Measurements from ENCODE around the gene SH2B2. TPM values are rescaled to one million over a fixed set of nuclear protein-coding genes. Genes with fewer than 3 reads are reported as not detected.
"Not testable (repeated sequence)": the region's sequence is repeated elsewhere in the genome, so short reads cannot be mapped to it uniquely, and the experiment has no call there.

Gene SH2B2
- total and polyA plus RNA-seq, 4 donors, result 0.65 to 1.4 (median 1.0) TPM; not detected in 1

DNA sequence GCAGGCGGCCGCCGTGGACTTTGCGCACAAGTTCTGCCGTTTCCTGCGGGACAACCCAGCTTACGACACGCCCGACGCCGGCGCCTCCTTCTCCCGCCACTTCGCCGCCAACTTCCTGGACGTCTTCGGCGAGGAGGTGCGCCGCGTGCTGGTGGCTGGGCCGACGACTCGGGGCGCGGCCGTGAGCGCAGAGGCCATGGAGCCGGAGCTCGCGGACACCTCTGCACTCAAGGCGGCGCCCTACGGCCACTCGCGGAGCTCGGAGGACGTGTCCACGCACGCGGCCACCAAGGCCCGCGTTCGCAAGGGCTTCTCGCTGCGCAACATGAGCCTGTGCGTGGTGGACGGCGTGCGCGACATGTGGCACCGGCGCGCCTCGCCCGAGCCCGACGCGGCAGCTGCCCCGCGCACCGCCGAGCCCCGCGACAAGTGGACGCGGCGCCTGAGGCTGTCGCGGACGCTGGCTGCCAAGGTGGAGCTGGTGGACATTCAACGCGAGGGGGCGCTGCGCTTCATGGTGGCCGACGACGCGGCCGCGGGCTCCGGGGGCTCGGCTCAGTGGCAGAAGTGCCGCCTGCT is 14.1 kb downstream of the SH2B2 start:
- Histone ChIP-seq H3K9me3 (ENCODE audit: control insufficient read depth in 4 of 4, low read length in 3 of 4) (no peaks in the 10 kb centered on the region), H3K4me1 (ENCODE audit: control insufficient read depth in 4 of 4, insufficient read depth in 4 of 4, low read length in 3 of 4) (peaks cover 0 to 6% (median 0%) of the 10 kb centered on the region in 4 donors), H3K4me3 (ENCODE audit: low read depth in 1 of 3, low read length in 3 of 3) (no peak overlapping the region), H3K27ac (ENCODE audit: low read depth in 1 of 2, low read length in 2 of 2) (no peak overlapping the region), H3K36me3 (ENCODE audit: control insufficient read depth in 4 of 4, insufficient read depth in 3 of 4, low read depth in 1 of 4, low read length in 3 of 4) (no peaks in the 10 kb centered on the region), H3K27me3 (ENCODE audit: control insufficient read depth in 4 of 4, insufficient read depth in 4 of 4, low read length in 3 of 4) (no peaks in the 10 kb centered on the region), H3K9ac (ENCODE audit: low read depth in 1 of 2, low read length in 2 of 2) (no peak overlapping the region)
- no peak for TF ChIP-seq FOXA1 (IDR thresholded peaks at IDR 0.05)
- no peak for TF ChIP-seq YY1 (IDR thresholded peaks at IDR 0.05)
- TF ChIP-seq, protein P1, sequence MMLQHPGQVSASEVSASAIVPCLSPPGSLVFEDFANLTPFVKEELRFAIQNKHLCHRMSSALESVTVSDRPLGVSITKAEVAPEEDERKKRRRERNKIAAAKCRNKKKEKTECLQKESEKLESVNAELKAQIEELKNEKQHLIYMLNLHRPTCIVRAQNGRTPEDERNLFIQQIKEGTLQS (IDR thresholded peaks at IDR 0.05), result no peak
- TF ChIP-seq, protein P2, sequence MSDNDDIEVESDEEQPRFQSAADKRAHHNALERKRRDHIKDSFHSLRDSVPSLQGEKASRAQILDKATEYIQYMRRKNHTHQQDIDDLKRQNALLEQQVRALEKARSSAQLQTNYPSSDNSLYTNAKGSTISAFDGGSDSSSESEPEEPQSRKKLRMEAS (IDR thresholded peaks at IDR 0.05), result no peak
- TF ChIP-seq, protein P3, sequence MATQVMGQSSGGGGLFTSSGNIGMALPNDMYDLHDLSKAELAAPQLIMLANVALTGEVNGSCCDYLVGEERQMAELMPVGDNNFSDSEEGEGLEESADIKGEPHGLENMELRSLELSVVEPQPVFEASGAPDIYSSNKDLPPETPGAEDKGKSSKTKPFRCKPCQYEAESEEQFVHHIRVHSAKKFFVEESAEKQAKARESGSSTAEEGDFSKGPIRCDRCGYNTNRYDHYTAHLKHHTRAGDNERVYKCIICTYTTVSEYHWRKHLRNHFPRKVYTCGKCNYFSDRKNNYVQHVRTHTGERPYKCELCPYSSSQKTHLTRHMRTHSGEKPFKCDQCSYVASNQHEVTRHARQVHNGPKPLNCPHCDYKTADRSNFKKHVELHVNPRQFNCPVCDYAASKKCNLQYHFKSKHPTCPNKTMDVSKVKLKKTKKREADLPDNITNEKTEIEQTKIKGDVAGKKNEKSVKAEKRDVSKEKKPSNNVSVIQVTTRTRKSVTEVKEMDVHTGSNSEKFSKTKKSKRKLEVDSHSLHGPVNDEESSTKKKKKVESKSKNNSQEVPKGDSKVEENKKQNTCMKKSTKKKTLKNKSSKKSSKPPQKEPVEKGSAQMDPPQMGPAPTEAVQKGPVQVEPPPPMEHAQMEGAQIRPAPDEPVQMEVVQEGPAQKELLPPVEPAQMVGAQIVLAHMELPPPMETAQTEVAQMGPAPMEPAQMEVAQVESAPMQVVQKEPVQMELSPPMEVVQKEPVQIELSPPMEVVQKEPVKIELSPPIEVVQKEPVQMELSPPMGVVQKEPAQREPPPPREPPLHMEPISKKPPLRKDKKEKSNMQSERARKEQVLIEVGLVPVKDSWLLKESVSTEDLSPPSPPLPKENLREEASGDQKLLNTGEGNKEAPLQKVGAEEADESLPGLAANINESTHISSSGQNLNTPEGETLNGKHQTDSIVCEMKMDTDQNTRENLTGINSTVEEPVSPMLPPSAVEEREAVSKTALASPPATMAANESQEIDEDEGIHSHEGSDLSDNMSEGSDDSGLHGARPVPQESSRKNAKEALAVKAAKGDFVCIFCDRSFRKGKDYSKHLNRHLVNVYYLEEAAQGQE (IDR thresholded peaks at IDR 0.05), result no peak
- no peak for TF ChIP-seq EGR1 (IDR thresholded peaks at IDR 0.05; ENCODE audit: low read depth in 2 of 2)
- no peak for TF ChIP-seq TAF1 (conservative IDR thresholded peaks at IDR 0.05)
- TF ChIP-seq GABPA (IDR thresholded peaks at IDR 0.05 in 1 of 2, conservative IDR thresholded peaks at IDR 0.05 in 1 of 2), result no peak
- TF ChIP-seq FOXA2 (IDR thresholded peaks at IDR 0.05), result no peak
- no peak for TF ChIP-seq JUND (IDR thresholded peaks at IDR 0.05)
- TF ChIP-seq RXRA (IDR thresholded peaks at IDR 0.05), result no peak
- TF ChIP-seq HNF4G (IDR thresholded peaks at IDR 0.05), result no peak
- TF ChIP-seq, protein P4, sequence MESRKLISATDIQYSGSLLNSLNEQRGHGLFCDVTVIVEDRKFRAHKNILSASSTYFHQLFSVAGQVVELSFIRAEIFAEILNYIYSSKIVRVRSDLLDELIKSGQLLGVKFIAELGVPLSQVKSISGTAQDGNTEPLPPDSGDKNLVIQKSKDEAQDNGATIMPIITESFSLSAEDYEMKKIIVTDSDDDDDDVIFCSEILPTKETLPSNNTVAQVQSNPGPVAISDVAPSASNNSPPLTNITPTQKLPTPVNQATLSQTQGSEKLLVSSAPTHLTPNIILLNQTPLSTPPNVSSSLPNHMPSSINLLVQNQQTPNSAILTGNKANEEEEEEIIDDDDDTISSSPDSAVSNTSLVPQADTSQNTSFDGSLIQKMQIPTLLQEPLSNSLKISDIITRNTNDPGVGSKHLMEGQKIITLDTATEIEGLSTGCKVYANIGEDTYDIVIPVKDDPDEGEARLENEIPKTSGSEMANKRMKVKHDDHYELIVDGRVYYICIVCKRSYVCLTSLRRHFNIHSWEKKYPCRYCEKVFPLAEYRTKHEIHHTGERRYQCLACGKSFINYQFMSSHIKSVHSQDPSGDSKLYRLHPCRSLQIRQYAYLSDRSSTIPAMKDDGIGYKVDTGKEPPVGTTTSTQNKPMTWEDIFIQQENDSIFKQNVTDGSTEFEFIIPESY (IDR thresholded peaks at IDR 0.05), result no peak
- TF ChIP-seq HNF4A (conservative IDR thresholded peaks at IDR 0.05), result no peak
- TF ChIP-seq NR2F2 (IDR thresholded peaks at IDR 0.05), result no peak
- no peak for TF ChIP-seq SP1 (IDR thresholded peaks at IDR 0.05)
- TF ChIP-seq RAD21 (IDR thresholded peaks at IDR 0.05), result no peak
- TF ChIP-seq, protein P5, sequence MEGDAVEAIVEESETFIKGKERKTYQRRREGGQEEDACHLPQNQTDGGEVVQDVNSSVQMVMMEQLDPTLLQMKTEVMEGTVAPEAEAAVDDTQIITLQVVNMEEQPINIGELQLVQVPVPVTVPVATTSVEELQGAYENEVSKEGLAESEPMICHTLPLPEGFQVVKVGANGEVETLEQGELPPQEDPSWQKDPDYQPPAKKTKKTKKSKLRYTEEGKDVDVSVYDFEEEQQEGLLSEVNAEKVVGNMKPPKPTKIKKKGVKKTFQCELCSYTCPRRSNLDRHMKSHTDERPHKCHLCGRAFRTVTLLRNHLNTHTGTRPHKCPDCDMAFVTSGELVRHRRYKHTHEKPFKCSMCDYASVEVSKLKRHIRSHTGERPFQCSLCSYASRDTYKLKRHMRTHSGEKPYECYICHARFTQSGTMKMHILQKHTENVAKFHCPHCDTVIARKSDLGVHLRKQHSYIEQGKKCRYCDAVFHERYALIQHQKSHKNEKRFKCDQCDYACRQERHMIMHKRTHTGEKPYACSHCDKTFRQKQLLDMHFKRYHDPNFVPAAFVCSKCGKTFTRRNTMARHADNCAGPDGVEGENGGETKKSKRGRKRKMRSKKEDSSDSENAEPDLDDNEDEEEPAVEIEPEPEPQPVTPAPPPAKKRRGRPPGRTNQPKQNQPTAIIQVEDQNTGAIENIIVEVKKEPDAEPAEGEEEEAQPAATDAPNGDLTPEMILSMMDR (IDR thresholded peaks at IDR 0.05; ENCODE audit: low read depth, low read length, missing input control), result no peak
- 38% methylated on average over 84 of the region's 84 CpGs for WGBS
- DNase-seq (ENCODE audit: low spot score), result no peak

DNA sequence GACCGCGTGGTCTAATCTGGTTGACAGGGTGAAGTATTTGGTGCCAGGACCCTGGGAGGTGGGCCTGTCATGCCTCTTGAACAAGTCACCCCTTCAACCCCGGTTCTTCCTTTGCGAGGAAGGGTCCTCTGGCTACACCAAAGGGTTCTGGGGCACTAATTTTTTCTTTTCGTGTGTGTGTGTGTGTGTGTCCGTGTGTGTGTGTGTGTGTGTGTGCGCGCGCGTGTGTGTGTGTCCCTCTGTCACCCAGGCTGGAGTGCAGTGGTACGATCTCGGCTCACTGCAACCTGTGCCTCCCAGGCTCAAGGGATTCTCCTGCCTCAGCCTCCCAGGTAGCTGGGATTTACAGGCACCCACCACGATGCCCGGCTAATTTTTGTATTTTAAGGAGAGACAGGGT is 14.7 kb downstream of the SH2B2 start:
- not testable (repeated sequence) for H3K4me1 ChIP-seq (ENCODE audit: control insufficient read depth in 4 of 4, insufficient read depth in 4 of 4, low read length in 3 of 4); H3K36me3 ChIP-seq (ENCODE audit: control insufficient read depth in 4 of 4, insufficient read depth in 3 of 4, low read depth in 1 of 4, low read length in 3 of 4); H3K27ac ChIP-seq (ENCODE audit: low read depth in 1 of 2, low read length in 2 of 2); H3K4me3 ChIP-seq (ENCODE audit: low read depth in 1 of 3, low read length in 3 of 3); DNase-seq (ENCODE audit: low spot score); H3K27me3 ChIP-seq (ENCODE audit: control insufficient read depth in 4 of 4, insufficient read depth in 4 of 4, low read length in 3 of 4); H3K9me3 ChIP-seq (ENCODE audit: control insufficient read depth in 4 of 4, low read length in 3 of 4); H3K9ac ChIP-seq (ENCODE audit: low read depth in 1 of 2, low read length in 2 of 2)
- WGBS, result 91% methylated on average over 14 of the region's 14 CpGs
